CD4-positive, alpha-beta T cell treated with Interleukin-1 beta for 1 hour (primary cell): ENCODE results near the gene CORO6.

Source experiments
- DNase-seq, 2 donors: peaks; one replicate each; pipeline ENCODE4 v3.0.0-alpha.2; 2020 to 2022

The CORO6 gene

GRCh38 chr17:29630630-29631193 is 8.0 kb upstream of the CORO6 start:
- no peak for DNase-seq

- no peak for DNase-seq
Observed at GRCh38 chr17:29629839-29630238, 7.1 kb upstream of the CORO6 start.

DNA sequence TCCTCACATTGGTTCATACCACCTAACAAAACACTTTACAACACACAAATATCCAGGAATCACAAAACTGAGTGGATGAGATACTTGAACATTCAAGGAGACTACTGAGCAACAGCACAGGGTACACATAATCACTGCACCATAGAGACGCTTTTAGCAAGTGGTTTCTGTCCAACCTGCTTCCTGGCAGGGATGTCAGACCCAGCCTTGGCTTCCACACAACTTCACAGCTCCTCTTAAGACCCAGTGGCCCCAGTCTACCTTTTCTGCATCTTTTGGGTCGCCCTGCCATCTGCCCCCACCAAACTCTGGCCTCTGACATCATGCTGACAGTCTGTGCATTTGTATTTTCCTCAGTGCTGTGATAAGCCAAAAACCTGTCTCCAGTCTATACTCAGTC is 5.9 kb upstream of the CORO6 start:
- no peak for DNase-seq

DNA sequence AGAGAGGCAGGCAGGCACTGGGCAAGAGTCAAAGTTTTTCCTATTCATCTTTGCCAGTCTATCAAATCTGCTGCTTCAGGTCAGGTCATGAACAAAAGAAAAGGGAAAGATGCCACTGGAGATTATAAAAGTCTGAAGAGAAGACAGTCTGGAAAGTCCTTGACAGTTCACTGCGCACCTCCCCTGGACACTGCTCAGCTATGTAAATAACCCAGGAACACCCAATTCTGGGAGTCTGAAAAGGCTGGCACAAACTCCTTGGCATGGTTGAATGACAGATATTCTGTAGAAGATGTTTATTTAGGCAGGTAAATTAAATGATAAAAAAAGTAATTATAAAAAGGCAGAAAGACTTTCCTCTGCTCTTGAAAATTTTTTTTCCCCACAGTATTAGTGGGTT is 5.2 kb upstream of the CORO6 start:
- no peak for DNase-seq

DNA sequence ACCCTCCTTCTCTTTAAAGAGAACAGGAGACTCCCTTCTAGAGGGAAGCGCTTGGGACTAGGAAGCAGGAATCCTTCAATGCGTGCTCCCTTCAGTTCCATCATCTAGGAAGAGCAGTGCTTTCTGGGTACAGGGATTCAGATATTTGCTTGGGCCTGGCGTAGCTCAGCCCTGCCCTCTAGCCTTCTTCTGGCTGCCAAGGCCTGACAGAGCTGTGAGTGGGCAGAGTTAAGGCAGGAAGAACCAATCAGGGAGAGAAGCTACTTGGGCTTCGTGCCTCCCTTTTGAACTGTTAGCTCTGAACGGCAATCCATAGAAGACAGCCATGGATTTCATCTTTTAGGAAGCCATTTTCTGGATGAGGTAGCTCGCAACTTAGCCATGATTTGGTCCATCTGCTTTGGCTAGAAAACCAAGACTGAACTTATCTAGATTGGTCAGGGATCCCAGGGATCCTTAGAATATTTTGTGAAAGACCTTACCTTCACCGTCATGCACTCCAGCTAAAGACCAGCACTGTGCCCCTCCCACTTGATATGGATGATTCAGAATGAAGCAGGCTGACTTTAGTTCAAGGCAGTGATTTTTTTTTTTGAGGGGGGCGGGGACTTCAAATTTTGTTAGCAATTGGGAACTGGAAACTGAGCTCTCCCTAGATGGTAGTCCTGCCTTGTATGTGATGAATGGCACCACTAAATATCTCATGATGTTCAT is 2.5 kb upstream of the CORO6 start:
- no peak for DNase-seq

DNA sequence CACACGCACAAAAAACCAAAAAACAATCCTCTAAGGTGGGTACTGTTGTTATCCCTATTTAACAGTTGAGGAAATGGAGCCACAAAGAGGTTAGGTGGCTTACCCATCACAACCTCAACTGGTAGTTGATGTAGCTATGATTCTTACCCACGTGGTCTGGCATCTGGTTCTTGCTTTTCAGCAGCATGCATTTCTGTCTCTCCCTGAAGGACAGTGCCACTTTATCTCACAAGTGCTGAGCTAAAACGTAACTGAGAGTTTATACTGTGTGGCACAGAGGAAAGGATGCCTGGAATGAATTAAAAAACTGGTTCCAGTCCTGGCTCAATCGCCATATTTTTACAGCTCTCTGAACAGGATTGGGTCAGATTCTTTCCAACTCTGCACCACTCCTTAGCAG is 1.9 kb upstream of the CORO6 start:
- no peak for DNase-seq

GRCh38 chr17:29623283-29623647 is 553 bp upstream of the CORO6 start:
- DNase-seq = no peak

- DNase-seq = no peak
Observed at GRCh38 chr17:29621751-29622194, 939 bp downstream of the CORO6 start.

- no peak for DNase-seq
Observed at GRCh38 chr17:29620779-29621500, 1.8 kb downstream of the CORO6 start.

GRCh38 chr17:29620271-29620670 is 2.4 kb downstream of the CORO6 start:
- DNase-seq = no peak

GRCh38 chr17:29619251-29619650 is 3.5 kb downstream of the CORO6 start:
- DNase-seq = no peak

GRCh38 chr17:29618272-29619065 is 4.2 kb downstream of the CORO6 start:
- DNase-seq = no peak

- DNase-seq = peak; percentile 87 to 88
Observed at GRCh38 chr17:29617481-29618271, 5.0 kb downstream of the CORO6 start.

DNA sequence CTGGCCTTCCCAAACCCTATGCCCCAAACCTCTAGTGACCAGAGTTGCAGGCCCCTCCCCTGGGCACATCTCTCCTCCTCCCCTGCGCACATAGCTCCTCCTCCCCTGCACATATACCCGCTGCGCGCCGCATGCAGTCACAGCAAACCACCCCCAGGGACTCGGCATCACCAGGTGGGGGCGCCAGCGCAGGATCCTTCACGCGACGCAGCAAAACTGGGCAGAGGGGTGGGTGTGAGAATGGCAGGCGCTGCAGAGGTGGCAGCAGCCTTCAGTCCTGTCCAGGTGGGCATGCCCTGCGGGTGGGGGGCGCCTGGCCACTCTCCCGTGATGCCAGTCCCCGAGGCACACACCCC is 5.6 kb downstream of the CORO6 start:
- DNase-seq = peak; percentile 90 to 93

GRCh38 chr17:29616300-29617048 is 6.2 kb downstream of the CORO6 start:
- DNase-seq = no peak

DNA sequence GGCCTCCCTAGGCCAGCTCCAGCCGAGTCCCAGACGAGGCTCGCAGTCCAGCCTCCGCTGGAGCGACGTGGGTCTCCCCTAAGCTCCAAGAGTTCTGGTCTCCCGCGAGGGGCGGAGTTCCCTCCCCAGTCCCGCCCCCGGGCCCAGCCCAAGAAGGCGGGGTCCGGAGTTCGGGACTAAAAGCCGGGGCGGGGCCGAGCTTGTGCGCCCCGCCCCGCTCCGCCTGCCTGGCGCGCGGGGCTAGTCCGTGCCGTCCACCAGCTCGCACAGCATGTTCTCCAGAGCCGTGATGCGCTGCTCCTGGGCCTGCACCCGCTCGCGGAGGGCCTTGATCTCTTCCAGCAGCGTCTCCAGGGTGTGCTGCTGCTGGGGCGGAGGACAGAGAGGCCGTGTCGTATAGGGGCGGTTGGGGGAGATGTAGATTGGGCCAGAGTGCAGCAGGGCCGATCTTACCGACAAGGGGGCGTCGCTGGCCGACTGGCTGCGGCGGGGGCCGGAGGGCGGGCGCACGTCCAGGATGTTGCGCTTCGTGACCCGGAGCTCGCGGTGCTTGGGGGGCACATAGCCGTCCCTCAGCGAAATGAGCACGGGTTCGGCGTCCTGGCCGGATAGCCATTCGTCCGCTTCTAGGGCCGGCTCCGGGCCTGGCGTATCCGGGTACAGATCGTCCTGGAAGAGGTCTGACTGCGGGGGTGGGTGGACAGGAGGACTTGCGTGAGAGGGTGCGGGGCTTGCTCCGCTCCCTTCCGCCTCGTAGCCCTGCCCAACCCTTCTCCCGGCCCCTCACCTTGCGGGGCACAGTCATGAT is 7.0 kb downstream of the CORO6 start:
- peak; percentile 87 to 89 for DNase-seq

DNA sequence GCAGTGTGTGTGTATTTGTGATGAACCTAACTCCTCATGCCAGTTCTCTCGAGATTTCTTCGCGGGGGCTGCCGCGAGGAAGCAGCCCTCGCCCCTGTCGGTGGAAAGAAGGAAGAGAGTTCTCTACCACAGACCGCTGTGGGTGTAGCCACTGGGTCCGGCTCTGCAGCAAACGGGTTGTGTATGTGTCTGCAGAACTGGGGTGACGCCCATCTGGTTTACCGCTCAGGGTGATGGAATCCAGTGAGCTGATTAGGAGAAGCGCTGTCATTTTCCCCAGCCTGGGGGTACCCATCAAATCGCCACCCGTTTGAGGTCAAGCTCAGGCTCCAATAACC is 7.7 kb downstream of the CORO6 start:
- DNase-seq = peak; percentile 76 to 78

DNA sequence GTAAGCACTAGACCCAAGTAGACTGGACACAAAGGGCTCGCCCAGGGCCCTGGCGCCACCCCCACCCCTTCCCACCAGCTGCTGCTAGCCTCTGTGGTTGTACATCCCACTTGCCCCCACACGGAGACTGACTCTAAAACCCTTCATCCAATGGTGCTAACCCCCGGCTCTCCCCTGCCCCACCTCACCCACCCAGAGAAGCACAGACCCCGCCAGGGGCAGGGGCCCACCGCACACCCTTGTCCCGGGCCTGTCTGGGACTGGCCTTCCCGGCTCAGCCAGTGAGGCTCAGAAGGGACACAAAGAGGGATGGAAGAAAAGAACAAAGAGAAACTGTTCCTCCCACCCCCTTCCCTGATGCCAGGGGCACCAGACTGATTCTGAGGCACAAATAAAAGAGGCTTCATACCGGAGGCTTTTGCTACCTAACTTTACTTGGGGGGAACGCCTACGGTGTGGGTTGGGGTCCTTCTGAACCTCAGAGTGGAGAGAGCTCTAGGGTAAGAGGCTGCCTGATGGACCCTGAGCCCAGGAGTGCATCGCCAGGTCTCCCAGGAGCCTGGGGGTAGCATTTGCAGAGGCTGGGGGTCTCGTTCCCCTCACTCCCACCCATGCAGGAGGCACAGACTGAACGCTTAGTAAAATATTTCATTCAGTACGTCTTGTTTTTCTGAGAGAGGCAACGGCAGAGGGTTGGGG is 8.2 kb downstream of the CORO6 start:
- DNase-seq = no peak

DNA sequence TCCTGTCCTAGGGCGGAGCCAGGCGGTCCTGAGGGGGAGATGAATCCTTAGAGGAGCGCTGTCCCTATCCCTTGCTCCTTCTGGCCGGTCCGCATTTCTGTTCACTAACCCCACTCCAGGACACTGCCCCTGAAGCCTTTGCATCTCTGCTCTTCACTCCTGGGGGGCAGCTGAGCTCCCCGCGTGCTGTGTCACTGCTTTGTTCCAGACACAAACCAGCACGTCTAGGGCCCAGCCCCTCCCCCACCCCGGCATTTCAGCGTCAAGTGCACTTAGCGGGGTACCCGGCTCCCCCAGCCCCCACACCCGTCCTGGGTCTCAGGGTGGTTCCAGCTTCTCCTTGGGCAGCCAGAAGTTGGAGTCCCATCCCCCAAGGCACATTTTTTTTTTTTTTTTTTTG is 8.9 kb downstream of the CORO6 start:
- no peak for DNase-seq

DNA sequence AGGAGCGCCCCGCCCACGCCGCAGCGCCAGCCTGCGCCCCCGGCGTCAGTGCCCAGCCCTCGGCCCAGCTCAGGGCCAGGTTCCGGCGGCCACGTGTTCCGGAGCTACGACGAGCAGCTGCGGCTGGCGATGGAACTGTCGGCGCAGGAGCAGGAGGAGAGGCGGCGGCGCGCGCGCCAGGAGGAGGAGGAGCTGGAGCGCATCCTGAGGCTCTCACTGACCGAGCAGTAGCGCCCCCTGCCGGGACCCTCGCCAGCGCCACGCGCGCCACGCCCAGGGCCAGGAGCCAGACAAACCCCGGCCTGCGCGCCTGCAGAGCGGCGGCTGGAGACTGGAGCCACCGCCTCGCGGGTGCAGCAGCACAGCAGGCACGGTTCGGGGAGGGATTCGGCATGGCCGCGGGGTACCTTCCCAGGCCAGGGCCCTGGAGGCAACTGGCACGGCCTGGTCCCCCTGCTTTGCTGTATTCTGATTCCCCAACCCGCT is 9.3 kb downstream of the CORO6 start:
- peak; percentile 89 to 94 for DNase-seq
